GM12801 (cell line): Measurements from ENCODE around the gene NR3C1.

Experiments
- CTCF ChIP-seq: IDR thresholded peaks from one replicate; pipeline ENCODE4 v1.5.1; 2011; ENCODE audit warnings: control low read depth; ENCODE audit not compliant: insufficient read length; ENCODE audit errors: extremely low read depth

NR3C1 gene

GRCh38 chr5:143405849-143406098, 2.3 kb upstream of the NR3C1 start:
- no peak for TF ChIP-seq CTCF

GRCh38 chr5:143405063-143405848, 1.8 kb upstream of the NR3C1 start:
- no peak for TF ChIP-seq CTCF

- no peak for TF ChIP-seq CTCF
These were observed 1.1 kb upstream of the NR3C1 start for GRCh38 chr5:143404416-143405062.

- no peak for TF ChIP-seq CTCF
These were observed 223 bp downstream of the NR3C1 start for GRCh38 chr5:143403334-143403592.

GRCh38 chr5:143402553-143403333, 743 bp downstream of the NR3C1 start:
- no peak for TF ChIP-seq CTCF

- no peak for TF ChIP-seq CTCF
These were observed 1.4 kb downstream of the NR3C1 start for GRCh38 chr5:143402017-143402552.

- TF ChIP-seq CTCF: no peak
These were observed 2.1 kb downstream of the NR3C1 start for GRCh38 chr5:143401227-143402016.
